Activated CD4-positive, alpha-beta memory T cell treated with anti-CD3 and anti-CD28 coated beads, Interleukin-2, amount 10 ng/mL, durations not matched to agents 7 days and 5 days (primary cell): Measurements from ENCODE around the gene NACAD. TPM values are rescaled to one million over a fixed set of nuclear protein-coding genes. Genes with fewer than 3 reads are reported as not detected.
"Not testable (repeated sequence)": the region's sequence is repeated elsewhere in the genome, so short reads cannot be mapped to it uniquely, and the experiment has no call there.

Source experiments
- CTCF ChIA-PET: fragments of 350-600 bp; sonication (Branson Sonifier 250); formaldehyde crosslinking; loops from one replicate; lab custom pipeline; 2021; ENCODE audit warnings: antibody characterized with exemption, inconsistent platforms; lab: Charles Lee
- POLR2A ChIA-PET: fragments of 350-600 bp; sonication (Branson Sonifier 250); formaldehyde crosslinking; loops from one replicate; lab custom pipeline; 2021; ENCODE audit warnings: antibody characterized with exemption; lab: Charles Lee
- DNase-seq: peaks from one replicate; pipeline ENCODE4 v3.0.0-alpha.2; 2020
- H3K27ac Mint-ChIP-seq: one replicate; pipeline ENCODE4 v1.8.0; 2021; ENCODE audit warnings: mild to moderate bottlenecking, mixed read lengths
- H3K27me3 Mint-ChIP-seq: one replicate; pipeline ENCODE4 v1.8.0; 2021; ENCODE audit warnings: mixed read lengths
- H3K36me3 Mint-ChIP-seq: one replicate; pipeline ENCODE4 v1.8.0; 2021; ENCODE audit warnings: low read depth, mixed read lengths
- H3K4me1 Mint-ChIP-seq: one replicate; pipeline ENCODE4 v1.8.0; 2021; ENCODE audit warnings: mixed read lengths
- H3K4me3 Mint-ChIP-seq: one replicate; pipeline ENCODE4 v1.8.0; 2021; ENCODE audit warnings: mild to moderate bottlenecking, mixed read lengths
- H3K9me3 Mint-ChIP-seq: one replicate; pipeline ENCODE4 v1.8.0; 2021; ENCODE audit warnings: mixed read lengths
- total RNA-seq, 2 experiments: library from RNA; stranded (reverse); gene quantifications; one replicate each; pipeline ENCODE4 v1.2.3, GENCODE V29; 2021

Gene NACAD
- total RNA-seq, 2 experiments from 2014 or later, result 0.60 TPM; not detected in 1

GRCh38 chr7:45034710-45035109, 54.1 kb downstream of the NACAD start:
- H3K27me3 Mint-ChIP-seq, H3K9me3 Mint-ChIP-seq, H3K4me3 Mint-ChIP-seq, DNase-seq, H3K27ac Mint-ChIP-seq: not testable (repeated sequence)
- Mint-ChIP-seq H3K36me3 (peaks cover 72% of the 10 kb centered on the region), H3K4me1 (peaks cover 76% of the 10 kb centered on the region)
- ChIA-PET POLR2A (interaction anchor here (0.9 to 7.0 kb wide), 6 partner anchors 34 to 150 kb away, joined by 3 to 141 read pairs (median 12); partner anchors contain the start of genes CCM2, MYO1G and PURB), CTCF (interaction anchor here (1.1 to 2.3 kb wide), 6 partner anchors 13 to 61 kb away, joined by 3 to 24 read pairs (median 6); no protein-coding TSS in a partner anchor)

DNA sequence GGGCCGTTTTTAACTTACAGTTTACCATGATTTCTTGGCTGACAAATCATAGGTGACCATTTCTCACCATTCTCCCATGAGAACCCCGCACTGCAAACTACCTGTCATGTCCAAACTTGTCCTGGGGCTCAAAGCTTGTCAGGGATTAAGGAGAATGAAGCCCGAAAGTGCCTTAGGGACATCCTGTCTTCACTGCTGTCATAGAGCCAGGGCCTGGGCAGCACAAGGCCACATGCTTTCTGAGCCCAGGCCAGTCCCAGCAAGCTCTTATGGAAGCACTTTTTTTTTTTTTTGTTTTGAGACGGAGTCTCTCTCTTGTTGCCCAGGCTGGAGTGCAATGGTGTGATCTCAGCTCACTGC, 54.9 kb downstream of the NACAD start:
- no peaks in the 10 kb centered on the region for H3K9me3 Mint-ChIP-seq
- no peaks in the 10 kb centered on the region for H3K27me3 Mint-ChIP-seq
- peaks cover 83% of the 10 kb centered on the region for H3K4me1 Mint-ChIP-seq
- ChIA-PET POLR2A (interaction anchor here (0.9 to 7.0 kb wide), 7 partner anchors 33 to 102 kb away, joined by 3 to 141 read pairs (median 18); partner anchors contain the start of genes CCM2, MYO1G and TBRG4), CTCF (interaction anchor here (0.7 to 1.9 kb wide), 3 partner anchors 56 to 62 kb away, joined by 3 to 5 read pairs (median 4); no protein-coding TSS in a partner anchor)
- DNase-seq, result no peak
- H3K36me3 Mint-ChIP-seq, result peaks cover 73% of the 10 kb centered on the region
- no peak overlapping the region for H3K4me3 Mint-ChIP-seq
- H3K27ac Mint-ChIP-seq, result peak overlapping the region; percentile 79

DNA sequence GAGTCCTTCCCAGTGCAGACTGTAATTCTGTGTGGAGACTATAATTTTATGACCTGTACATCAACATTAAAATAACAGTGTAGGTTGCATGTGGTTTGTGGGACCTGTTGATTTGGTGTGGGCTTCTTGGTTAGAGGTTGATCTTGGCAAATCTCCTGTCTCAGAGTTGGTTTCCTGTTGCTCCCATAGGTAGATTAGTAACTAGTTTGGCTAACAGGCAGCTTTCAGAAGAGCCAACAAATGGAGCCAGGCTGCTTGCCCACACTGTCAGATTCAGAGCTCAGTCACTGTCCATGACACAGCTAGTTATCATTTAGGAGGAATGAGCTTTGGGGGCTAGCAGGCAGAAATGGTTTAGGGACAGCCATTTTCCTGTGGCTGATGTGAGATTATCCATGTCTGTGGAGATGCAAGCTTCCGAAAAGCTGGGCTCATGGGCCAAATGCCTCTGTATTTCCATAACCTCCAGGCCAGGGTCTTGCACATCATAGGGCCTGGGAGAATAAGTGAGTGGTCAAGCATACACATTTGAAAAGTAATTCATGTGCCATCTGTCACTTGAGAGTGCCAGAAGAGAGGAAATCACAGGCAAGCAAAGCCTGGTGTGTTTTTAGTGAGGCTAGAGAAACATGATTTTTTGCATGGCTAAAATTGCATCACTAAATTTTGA, 55.4 kb downstream of the NACAD start:
- Mint-ChIP-seq H3K4me1 (peaks cover 78% of the 10 kb centered on the region), H3K4me3 (peak overlapping the region; percentile 55), H3K27ac (peak overlapping the region; percentile 79), H3K27me3 (no peaks in the 10 kb centered on the region), H3K9me3 (no peaks in the 10 kb centered on the region), H3K36me3 (peaks cover 73% of the 10 kb centered on the region)
- ChIA-PET POLR2A (interaction anchor here (0.8 to 7.0 kb wide), 8 partner anchors 12 to 103 kb away, joined by 3 to 141 read pairs (median 4); partner anchors contain the start of genes CCM2, MYO1G and TBRG4), CTCF (interaction anchor here (1.4 to 1.9 kb wide), 2 partner anchors 56 to 60 kb away, joined by 4 to 5 read pairs; no protein-coding TSS in a partner anchor)
- DNase-seq, result peak; percentile 28

- peaks cover 70% of the 10 kb centered on the region for H3K4me1 Mint-ChIP-seq
- H3K9me3 Mint-ChIP-seq, result no peaks in the 10 kb centered on the region
- H3K36me3 Mint-ChIP-seq, result peaks cover 74% of the 10 kb centered on the region
- CTCF ChIA-PET, result interaction anchor here (1.0 to 1.4 kb wide), 3 partner anchors 33 to 59 kb away, joined by 3 to 4 read pairs (median 3); partner anchors contain the start of gene CCM2
- DNase-seq, result no peak
- H3K4me3 Mint-ChIP-seq, result peak overlapping the region; percentile 55
- peak overlapping the region; percentile 79 for H3K27ac Mint-ChIP-seq
- POLR2A ChIA-PET, result interaction anchor here (1.1 to 7.0 kb wide), 6 partner anchors 31 to 147 kb away, joined by 3 to 141 read pairs (median 10); partner anchors contain the start of genes CCM2, MYO1G and PURB
- H3K27me3 Mint-ChIP-seq, result no peaks in the 10 kb centered on the region
Observed at GRCh38 chr7:45032421-45032820, 56.3 kb downstream of the NACAD start.

- H3K27me3 Mint-ChIP-seq, result no peaks in the 10 kb centered on the region
- peaks cover 72% of the 10 kb centered on the region for H3K4me1 Mint-ChIP-seq
- H3K9me3 Mint-ChIP-seq, result no peaks in the 10 kb centered on the region
- ChIA-PET POLR2A (interaction anchor here (1.0 to 7.0 kb wide), 7 partner anchors 10 to 393 kb away, joined by 3 to 141 read pairs (median 4); partner anchors contain the start of genes CCM2, MYO1G and PURB), CTCF (interaction anchor here (1.0 to 1.1 kb wide), 2 partner anchors 32 to 58 kb away, joined by 3 read pairs; partner anchors contain the start of gene CCM2)
- H3K36me3 Mint-ChIP-seq, result peaks cover 74% of the 10 kb centered on the region
- no peak for DNase-seq
- peak overlapping the region; percentile 79 for H3K27ac Mint-ChIP-seq
- peak overlapping the region; percentile 55 for H3K4me3 Mint-ChIP-seq
Observed at GRCh38 chr7:45031829-45032228, 56.9 kb downstream of the NACAD start.

Other genes with a start within 250 kb of the NACAD start
- gene H2AZ2, start 240.9 kb downstream of the NACAD start, total RNA-seq, result 100 to 1,000 TPM; 322 to 330 TPM
- gene PURB, start 203.4 kb downstream of the NACAD start, total RNA-seq, result 10 to 100 TPM; 27.7 to 29.3 TPM
- gene MYO1G, start 110.0 kb downstream of the NACAD start, total RNA-seq, result 100 to 1,000 TPM; 572 to 576 TPM
- gene CCM2, start 88.8 kb downstream of the NACAD start, total RNA-seq, result 100 to 1,000 TPM; 130 to 134 TPM
- 100 to 1,000 TPM in 1 of 2 experiments, 10 to 100 TPM in 1; 98.8 to 103 TPM for gene TBRG4, start 22.7 kb upstream of the NACAD start, total RNA-seq
- not detected for gene RAMP3, start 68.8 kb upstream of the NACAD start, total RNA-seq